Measurements from ENCODE around the gene GLUD2.
"Not testable (repeated sequence)": the region's sequence is repeated elsewhere in the genome, so short reads cannot be mapped to it uniquely, and the experiment has no call there.

Gene GLUD2

DNA sequence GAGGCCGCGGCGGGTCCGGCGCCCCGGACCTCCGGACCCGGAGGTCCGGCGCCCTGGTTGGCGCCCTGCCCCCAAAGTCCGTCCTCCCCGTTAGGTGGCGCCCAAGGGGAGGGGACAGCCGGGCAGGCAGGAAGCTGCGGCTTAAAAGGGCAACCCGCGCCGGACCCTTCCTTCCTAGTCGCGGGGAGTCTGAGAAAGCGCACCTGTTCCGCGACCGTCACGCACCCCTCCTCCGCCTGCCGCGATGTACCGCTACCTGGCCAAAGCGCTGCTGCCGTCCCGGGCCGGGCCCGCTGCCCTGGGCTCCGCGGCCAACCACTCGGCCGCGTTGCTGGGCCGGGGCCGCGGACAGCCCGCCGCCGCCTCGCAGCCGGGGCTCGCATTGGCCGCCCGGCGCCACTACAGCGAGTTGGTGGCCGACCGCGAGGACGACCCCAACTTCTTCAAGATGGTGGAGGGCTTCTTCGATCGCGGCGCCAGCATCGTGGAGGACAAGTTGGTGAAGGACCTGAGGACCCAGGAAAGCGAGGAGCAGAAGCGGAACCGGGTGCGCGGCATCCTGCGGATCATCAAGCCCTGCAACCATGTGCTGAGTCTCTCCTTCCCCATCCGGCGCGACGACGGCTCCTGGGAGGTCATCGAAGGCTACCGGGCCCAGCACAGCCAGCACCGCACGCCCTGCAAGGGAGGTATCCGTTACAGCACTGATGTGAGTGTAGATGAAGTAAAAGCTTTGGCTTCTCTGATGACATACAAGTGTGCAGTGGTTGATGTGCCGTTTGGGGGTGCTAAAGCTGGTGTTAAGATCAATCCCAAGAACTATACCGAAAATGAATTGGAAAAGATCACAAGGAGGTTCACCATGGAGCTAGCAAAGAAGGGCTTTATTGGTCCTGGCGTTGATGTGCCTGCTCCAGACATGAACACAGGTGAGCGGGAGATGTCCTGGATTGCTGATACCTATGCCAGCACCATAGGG is at the start of gene GLUD2:
Gene GLUD2, plus strand, starts transcription at position 170 of the 979 bp plus-strand sequence. Its CDS starts 75 bp downstream, at position 245.
- peak; percentile 47 for DNase-seq

DNA sequence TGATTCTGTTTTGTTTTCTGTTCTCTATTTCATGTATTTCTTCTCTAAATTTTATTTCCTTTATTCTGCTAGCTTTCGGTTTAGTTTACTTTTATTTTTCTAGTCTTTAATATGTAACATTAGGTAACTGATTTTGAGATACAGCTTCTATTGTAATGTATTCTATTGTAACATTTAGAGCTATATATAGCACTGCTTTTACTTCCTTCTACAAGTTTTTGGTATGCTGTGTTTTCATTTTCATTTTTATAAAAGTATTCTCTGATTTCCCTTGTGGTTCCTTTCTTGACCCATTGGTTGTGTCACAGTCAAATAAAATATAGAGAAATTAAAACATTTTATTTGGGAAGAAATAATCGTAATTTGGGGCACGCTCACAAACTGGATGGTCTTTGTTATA is 48.0 kb upstream of the GLUD2 start:
- DNase-seq = no peak

DNA sequence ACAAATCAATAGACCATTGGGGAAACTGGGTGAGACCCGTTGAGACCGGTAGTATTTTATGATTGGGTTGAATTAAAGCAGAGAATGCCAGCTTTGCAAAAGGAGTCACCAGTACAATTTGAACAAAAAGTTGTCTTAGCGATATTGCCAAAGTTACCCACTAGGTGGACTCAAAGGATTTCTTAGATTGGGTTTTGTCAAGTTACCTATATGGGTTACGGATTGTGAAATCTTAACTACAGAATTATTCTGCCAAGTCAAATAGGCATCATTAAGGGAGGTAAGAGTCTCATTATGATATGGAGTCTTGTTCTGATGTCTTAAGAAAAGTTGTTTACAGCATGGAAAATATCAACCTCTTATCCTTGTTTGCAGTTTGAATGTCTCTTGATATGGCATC is 46.8 kb upstream of the GLUD2 start:
- DNase-seq = peak; percentile 0

DNA sequence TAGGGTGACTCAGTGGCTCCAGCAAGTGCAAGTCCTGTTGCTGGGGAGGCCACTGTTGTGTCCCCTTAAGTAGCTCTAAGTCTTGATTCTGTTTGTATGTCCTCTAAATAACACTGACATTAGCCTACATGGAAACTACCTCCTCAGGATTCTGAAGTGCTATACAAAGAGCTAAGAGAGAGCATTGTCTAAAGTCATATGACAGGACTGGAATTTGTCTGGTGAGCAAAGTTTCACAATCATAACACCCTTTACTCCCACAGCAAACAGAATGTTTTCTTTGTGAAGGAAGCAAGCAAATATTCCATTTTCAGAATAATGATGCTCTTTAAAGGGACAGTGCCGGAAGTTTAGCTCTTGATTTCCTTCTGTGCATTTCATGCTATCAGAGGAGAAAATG is 38.5 kb upstream of the GLUD2 start:
- DNase-seq = no peak

DNA sequence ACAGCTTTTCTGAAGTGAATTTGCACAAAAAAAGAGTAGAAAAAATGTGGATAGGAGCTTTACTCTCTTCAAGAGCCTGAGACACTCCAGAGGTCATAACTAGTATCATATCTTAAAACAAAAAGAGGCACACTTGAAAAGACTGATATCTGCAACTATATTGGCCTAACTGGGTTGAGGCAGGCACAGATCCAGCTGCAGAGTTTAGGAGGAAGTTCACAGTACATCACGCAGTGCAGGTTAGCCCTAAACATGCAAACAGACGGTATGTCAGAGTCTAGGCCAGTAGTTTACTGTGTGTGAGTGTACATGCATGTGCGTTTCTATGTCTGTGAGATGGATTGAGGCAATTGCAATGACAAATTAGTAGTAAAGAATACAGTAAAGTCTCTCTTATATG is 37.6 kb upstream of the GLUD2 start:
- DNase-seq = no peak

DNA sequence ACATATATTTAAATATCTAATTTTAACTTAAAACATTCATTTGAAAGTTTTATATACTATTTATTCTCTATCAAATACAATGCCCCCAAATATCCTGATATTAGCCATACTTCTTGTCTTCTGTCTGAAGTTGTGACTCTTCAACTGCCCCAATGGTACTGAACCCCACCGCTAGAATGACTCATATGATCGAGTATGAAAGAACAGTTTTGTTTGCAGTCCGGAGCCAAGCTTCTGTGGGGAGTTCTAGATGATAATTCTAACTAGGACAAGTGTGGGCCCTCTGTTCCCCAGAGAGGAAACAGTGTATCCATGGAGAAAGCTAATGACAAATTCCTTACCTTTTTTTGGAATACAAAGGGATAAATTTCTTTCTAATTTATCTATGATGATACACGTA is 37.2 kb upstream of the GLUD2 start:
- no peak for DNase-seq

DNA sequence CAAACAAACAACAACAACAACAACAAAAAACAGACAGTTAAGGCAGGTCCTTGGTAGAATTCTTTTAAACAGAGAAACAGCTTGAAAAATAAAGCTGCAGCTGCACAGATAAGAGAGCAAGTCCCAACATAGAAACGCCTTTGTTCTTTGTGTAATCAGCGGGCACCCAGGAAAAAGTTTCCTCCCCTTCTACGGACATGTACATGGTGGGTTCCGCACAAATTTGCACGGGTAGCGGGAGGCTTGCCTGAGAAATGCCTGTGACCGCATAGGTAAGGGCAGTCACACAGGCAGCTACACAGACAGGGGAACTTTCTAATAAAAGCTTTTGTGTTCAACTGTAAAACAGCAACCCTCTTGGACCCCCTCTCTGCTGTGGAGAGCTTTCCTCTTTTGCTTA is 36.2 kb upstream of the GLUD2 start:
- DNase-seq = no peak

DNA sequence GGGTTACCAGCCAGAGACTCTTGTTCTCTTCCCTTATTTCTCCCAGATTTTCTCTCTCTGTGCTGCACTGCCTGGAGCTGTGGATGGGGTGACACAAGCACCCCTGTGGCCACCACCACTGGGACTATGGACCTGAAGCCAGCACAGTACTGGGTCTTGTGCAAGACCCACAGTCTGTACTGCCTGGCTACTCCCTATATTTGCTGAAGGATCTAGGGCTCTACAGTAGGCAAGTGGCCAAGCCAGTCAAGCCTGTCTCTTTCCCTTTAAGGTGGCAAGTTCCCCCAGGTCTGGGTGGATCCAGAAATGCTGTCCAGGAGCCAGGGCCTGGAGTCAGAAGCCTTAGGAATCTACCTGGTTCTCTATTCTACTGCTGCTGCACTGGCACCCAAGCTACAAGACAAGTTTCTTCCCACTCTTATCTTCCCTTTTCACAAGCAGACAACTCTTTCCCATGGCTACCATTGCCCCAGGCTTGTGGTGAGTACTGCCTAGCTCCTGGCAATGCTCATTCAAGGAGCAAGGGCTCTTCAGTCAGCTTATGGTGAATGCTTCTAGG is 33.4 kb upstream of the GLUD2 start:
- no peak for DNase-seq

DNA sequence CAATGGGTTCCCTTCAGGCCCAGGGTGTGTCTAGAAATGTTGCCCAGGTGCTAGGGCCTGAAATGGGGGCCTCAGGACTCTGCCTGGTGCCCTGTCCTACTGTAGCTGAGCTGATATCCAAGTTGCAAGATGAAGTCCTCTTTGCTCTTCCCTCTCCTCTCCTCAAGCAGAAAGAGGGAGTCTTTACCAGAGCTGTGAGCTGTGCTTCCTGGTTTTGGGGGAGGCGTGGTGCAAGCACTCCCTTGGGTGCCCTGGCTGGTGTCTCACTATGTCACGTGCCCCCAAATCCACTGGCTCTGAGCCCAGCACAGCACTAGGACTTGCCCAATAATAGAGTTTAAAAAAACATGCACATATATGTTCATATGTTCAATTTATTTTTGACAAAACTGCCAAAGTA is 32.6 kb upstream of the GLUD2 start:
- DNase-seq = no peak

DNA sequence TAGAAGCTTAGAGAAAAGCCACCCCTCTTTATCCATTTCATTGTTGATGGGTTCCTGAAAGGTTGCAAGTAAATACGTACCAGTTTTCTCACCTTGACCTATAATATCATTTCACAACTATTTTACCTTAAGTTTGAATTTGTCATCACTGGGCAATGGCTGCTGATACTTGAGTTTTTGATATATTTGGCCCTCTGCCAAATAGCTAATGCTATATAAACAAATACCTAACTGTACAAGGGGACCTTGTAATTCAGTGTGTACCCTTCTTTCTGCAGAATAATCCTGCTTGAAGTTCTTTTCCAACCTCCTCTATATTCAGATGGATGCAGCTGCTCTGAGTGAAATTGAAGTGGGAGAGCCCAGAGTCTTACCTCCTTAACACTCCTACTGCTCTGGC is 19.0 kb upstream of the GLUD2 start:
- DNase-seq = no peak

DNA sequence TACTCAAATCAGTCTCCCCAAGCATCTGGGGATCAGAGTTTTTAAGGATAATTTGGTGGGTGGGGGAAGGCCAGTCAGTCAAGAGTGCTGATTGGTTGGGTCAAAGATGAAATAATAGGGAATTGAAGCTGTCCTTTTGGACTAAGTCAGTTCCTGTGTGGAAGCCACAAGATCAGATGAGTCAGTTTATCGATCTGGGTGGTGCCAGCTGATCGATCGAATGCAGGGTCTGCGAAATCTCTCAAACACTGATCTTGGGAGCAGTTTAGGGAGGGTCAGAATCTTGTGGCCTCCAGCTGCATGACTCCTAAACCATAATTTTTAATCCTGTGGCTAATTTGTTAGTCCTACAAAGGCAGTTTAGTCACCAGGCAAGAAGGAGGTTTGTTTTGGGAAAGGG is 17.3 kb upstream of the GLUD2 start:
- DNase-seq = no peak

DNA sequence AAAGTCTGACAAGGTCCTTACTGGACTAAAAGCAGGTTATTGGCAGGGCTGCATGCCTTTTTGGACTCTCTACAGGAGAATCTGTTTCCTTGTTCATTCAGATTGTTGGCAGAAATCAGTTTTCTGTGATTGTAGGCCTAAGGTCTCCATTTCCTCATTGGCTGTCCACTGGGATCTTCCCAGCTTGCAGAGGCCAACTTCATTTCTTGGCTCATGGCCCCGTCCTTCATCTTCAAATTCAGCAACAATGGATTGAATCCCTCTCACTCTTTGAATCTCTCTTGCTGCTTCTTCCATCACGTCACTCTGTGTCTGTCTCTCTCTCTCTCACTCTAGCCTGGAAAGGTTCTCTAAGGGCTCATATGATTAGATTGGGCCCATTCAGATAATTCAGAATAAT is 14.9 kb upstream of the GLUD2 start:
- no peak for DNase-seq

DNA sequence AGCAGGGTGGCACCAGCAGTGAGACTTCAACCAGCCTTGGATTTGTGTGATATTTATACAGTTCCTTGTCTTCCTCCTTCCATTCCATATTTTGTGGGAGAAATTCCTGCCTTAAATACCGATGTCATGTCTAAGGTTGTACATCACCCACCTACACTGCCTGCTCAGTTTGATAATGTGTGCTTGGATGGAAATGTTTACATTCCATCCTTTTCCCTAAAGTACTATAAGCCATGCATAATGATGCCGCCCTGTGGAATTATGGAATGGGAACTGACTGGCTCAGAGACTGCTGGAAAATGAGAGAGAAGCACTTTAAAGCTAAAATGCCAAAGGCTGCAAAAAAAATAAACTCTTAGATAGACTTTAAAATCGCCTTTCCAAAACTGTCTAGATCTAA is 11.3 kb upstream of the GLUD2 start:
- DNase-seq = no peak

DNA sequence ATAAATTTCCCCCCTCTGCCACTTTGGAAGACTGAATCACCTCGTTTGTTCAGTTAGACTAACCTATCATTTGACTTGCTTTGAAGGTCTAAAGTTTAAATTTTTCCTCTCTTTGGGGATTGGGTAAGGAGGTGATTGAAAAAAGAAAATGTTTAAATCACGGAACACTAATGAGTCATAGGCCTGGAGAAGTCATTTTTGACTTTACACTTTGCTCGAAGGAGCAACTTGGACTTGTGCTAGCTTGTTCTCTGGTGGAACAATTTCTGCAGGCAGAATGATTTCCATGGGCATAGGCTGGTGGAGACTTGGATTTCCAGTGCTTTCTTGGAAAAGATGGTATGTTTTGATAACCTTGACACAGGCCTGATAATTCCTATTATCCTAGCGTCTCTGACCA is 10.5 kb upstream of the GLUD2 start:
- no peak for DNase-seq

DNA sequence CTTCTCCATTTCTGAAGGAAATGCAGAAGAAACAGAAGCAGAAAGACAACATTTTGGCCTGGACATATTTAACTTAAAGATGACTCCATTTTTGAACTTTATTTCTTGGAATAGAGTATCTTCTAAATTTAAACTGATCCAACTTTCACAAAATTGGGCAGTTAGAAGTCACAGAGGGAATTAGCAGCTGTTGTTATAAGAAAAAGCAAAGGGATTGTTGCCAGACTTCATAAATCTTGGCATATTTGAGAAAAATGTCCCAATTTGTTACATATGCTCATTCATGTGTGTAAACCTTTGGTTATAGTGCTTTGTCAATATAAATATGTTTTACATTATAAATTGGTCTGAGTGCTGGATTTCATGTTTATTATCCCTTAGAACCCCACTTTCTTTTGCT is 3.4 kb downstream of the GLUD2 start:
- peak; percentile 3 for DNase-seq

DNA sequence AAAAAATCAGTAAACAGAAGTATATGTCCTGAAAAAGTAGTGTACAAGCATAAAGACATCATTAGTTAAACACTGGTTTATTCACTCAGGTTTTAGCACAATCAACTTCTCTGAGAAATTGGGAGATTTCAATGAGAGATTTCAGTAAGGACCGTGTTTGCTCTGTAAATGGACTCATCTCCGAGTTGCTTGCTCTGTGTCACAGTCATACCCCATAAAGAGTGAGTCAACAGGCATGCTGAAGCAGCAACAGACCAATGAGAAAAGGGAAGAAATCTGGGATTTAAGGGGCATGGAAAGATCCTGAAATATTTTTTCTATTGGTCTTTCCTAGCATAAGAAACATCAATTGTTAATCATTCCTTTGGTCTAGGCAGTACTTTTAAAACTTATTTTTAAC is 4.7 kb downstream of the GLUD2 start:
- no peak for DNase-seq

DNA sequence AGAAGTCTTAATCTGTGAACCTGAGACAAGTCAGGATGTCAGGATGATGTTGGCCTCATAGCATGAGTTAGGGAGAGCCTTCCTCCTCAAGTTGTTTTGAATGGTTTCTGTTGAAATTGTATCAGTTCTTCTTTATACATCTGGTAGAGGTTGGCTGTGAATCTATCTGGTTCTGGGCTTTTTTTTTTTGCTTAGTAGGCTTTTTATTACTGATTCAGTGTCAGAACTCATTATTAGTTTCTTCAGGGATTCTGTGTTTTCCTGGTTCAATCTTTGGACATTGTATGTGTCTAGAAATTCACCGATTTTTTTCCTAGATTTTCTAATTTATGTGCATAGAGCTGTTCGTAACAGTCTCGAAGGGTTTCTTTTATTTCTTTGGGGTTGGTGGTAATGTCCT is 14.9 kb downstream of the GLUD2 start:
- no peak for DNase-seq

DNA sequence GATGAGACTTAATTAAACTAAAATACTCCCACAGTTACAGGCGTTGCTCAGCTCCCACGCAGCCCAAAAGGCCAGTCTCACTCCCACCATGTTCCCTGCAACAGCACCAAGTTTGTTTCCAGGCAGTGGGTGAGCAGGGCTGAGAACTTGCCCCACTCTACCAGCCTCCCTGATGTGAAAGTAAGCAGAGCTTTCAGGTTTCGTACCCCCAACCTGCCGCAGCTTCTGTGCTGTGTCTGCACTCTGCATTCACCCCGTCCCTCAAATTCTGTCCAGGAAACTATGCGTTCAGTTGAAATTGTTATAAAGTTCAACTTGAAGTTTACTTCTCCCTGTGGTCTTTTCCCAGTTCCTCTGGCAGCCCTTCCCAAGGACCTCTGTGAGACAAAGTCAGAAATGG is 17.2 kb downstream of the GLUD2 start:
- no peak for DNase-seq

DNA sequence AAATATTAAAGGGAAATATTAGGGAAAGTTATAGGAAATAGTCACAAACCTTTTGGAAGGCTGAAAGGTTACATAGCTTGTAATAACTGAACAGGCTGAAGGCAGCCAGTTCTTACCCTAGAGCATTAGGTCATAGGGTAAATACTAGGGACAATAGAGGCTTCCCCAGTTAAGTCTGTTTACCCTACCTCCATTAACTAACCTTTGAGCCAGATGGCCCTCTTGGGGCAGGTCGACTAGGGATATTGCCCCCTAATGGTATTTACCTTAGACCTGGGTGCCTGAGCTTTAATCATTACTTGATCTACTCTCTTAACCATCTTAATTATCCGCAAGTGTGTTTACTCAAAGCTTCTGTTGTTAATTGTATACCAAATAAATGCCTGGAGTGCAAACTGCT is 36.8 kb downstream of the GLUD2 start:
- DNase-seq = not testable (repeated sequence)

DNA sequence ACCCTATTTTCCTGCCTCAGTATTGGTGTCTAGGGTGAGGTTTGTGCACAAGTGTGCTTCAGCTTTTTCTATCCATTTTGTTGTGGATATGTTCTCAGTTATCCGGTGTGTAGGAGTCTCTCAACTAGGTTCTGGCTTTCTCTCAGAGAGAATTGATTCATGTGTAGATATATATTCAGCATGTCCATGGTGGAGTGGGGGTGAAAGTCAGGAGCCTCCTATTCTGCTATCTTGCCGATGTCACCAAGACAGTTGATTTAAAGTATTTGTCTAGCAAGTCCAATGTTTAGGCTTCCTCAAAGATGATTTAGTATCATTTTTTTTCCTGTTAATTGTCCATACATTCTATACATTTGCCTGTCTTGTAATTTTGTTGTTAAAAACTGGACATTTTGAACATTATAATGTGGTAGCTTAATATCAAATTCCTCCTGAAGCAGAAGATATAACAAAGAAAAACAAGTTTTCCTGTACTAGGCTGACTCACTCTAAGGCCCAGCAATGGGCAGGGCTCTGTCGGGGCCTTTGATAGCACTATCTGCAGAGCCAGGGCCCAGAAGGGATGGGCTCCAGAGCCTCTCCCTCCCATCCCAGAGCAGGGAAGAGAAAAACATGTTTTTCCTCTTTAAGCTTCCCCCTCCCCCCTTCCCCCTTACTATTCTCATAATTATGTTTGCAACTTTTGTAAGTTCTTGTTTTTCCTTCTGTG is 37.6 kb downstream of the GLUD2 start:
- no peak for DNase-seq

DNA sequence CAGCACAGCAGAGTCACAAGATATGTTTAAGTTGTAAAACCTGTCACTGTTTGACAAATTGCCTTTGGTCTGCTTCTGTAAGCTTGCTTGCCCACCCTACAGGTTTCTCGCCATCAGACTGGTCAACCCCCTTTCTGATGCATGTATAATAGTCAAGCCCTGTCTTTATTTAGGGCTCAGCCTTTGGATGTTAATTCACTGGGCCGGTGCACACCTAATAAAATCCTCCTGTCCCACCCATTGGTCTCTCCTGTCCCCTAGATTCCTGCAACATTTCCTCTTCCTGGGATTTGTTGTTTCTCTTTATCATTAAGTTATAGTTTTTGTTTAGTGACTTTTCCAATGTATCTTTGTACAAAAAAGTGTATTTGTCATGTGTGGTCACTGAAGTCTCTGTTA is 38.2 kb downstream of the GLUD2 start:
- no peak for DNase-seq

DNA sequence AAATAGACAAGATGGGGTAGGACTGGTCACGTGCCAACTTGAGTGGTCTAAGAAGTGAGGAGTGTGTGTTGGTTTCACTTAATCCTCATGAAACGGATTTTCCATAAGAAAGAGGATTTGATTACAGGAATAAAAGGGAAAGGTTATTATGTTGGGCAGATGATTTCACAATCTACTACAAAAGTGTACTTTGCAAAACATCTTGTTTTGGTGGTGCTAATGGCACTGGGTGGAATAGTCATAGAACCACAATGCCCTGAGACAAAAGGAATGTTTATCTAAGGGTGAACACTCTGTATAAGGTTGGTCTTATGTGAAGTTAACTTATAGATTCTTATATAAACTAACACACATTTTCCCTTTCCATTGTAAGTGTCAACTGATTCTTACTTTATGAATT is 45.6 kb downstream of the GLUD2 start:
- no peak for DNase-seq
